GM12801 (cell line): Measurements from ENCODE around the gene DHFR2.

Experiments
- TF ChIP-seq, protein P1 (sequence below): IDR thresholded peaks from one replicate; pipeline ENCODE4 v1.5.1; 2011; ENCODE audit warnings: control low read depth; ENCODE audit not compliant: insufficient read length; ENCODE audit errors: extremely low read depth

DHFR2 gene

DNA sequence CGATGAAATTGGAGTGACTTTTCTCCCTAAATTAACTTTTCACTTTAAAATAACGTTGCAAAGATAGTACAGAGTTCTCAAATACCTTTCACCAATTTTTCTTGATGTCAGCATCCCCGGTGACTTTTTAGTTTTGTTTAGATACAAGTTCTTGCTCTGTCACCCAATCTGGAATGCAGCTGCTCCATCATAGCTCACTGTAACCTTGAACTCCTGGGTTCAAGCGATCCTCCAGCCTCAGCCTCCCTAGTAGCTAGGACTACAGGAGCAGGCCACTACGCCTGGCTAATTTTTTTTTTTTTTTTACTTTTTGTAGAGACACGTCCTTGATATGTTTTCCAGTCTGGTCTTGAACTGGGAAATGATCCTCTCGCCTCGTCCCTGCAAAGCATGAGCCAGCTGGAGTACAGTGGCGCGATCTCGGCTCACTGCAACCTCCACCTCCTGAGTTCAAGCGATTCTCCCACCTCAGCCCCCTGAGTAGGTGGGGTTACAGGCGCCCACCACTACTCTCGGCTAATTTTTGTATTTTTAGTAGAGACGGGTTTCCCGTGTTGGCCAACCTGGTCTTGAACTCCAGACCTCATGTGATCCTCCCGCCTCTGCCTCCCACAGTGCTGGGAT, 892 bp upstream of the DHFR2 start:
- TF ChIP-seq, protein P1, sequence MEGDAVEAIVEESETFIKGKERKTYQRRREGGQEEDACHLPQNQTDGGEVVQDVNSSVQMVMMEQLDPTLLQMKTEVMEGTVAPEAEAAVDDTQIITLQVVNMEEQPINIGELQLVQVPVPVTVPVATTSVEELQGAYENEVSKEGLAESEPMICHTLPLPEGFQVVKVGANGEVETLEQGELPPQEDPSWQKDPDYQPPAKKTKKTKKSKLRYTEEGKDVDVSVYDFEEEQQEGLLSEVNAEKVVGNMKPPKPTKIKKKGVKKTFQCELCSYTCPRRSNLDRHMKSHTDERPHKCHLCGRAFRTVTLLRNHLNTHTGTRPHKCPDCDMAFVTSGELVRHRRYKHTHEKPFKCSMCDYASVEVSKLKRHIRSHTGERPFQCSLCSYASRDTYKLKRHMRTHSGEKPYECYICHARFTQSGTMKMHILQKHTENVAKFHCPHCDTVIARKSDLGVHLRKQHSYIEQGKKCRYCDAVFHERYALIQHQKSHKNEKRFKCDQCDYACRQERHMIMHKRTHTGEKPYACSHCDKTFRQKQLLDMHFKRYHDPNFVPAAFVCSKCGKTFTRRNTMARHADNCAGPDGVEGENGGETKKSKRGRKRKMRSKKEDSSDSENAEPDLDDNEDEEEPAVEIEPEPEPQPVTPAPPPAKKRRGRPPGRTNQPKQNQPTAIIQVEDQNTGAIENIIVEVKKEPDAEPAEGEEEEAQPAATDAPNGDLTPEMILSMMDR: no peak

DNA sequence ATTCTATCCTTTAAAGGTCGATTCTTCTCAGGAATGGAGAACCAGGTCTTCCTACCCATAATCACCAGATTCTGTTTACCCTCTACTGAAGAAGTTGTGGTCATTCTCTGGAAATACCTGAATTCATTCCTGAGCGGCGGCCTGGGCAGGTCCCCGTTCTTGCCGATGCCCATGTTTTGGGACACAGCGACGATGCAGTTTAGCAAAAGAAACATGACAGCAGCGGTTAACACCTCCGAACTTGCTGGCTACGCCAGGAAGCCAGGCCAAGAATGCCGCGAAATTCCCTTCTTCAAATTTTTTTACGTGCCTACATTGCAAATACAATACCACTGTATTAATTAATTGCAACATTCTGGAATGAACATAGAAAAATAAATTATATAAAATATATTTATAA, 1.4 kb downstream of the DHFR2 start:
- TF ChIP-seq, protein P1: no peak

DNA sequence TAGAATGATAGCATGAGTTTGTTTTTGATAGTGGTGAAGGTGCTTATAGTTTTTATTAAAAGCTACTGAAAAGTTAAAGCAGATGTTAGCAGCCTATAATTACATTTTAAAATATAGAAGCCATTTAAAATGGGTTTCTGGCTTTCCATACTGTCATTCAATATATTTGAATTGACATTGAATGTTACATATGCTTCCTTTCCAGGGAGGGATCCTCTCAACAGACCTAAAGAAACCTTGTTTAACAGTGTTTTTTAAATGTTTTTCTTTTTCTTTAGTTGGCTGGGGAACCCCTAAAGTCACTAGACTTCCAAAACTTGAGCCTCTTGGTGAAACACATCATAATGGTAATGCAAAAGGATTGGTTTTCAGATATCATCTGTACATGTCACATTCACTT, 12.2 kb downstream of the DHFR2 start:
- TF ChIP-seq, protein P1: no peak

DNA sequence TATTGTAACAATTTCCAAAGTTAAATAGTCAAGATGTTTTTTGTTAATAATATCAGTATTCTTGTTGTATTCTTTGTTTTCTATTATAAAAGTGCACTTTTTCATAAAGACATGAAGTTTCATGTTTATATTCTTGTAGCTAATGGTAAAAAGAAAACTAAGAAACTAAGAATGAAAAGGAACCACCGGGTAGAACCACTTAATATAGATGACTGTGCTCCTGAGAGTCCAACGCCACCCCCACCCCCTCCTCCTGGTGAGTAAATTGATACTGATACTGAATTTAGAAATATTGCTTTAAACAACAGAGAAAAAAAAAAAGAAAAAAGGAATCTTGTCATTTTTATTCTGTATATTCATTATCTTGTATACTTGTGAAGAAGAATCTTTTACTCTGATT, 13.4 kb downstream of the DHFR2 start:
- TF ChIP-seq, protein P1: no peak

DNA sequence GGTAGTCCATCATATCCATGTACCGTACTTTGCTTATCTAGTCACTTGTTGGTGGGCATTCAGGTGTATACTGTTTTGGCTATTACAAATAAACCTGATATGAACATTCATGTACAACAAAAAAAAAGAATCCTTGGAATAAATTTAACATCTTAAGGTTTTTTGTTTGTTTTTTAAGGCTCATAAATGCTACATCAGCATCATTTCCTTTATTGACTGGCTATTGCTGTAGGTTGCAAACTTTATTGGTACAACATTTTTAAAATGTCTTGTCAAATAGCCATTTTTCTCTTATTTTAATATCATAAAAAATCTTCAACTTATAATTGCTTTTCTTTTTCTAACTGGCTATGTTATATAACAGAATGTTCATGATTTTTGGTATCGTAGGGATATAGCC, 16.2 kb downstream of the DHFR2 start:
- TF ChIP-seq, protein P1: no peak

DNA sequence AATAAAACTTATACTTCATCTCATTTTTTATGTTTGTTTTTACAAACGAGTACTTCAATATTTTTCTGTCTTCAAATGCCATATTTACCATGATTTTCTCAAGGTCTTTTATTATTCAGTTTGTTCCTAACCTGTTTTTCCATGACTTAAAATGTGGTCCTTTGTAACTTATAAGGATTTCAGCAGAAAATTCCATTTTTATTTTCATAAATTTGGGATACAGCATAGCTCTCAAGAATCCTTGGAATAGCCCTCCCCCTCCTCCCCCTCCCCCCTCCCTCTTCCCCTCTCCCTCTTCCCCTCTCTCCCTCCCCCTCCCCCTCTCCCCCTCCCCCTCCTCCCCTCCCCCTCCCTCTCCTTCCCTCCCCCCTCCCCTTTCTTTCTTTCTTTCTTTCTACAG, 19.4 kb downstream of the DHFR2 start:
- TF ChIP-seq, protein P1: no peak

DNA sequence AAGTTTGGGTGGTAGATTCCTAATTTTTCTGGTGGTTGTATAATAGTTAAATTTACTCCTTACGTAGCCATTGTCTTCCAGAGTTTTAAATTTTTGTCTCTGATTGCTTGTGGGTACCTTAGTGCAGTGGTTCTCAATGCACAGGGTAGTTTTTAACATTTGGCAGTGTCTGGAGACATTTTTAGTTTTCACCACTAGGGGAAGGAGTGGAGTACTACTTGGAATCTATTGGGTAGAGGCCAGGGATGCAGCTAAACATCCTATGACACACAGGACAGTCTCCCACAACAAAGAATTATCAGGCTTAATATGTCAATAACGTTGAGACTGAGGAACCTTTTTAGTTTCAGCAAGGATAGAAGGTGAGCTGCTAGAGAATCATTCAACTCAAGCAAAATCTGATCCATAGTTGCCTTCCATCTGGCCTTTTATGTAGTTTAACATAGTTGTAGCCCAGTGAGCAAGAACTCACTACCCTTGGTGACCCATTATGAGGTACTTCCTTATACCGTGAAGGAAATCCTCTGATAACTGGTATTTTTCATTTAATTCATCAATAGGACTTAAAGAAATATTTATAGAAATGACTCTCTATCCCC, 25.7 kb downstream of the DHFR2 start:
- TF ChIP-seq, protein P1: no peak
